GM12864 (cell line): ENCODE data around the gene C3orf20.
A peak's percentile ranks its signal among the peaks of the same experiment; 100 is the strongest.

ENCODE experiments used
- DNase-seq: peaks from one replicate; pipeline ENCODE4 v3.0.0-alpha.2; 2011; ENCODE audit warnings: low read depth
- H3K4me3 ChIP-seq: 2 replicates; pipeline ENCODE4 v1.5.1; 2011; ENCODE audit warnings: mild to moderate bottlenecking, low read depth, low read length, control low read depth
- TF ChIP-seq, protein P1 (sequence below): IDR thresholded peaks from 2 replicates; pipeline ENCODE4 v1.5.1; 2011; ENCODE audit warnings: low read depth, mild to moderate bottlenecking, moderate library complexity, low read length, control low read depth, inconsistent platforms; ENCODE audit errors: missing control alignments

The C3orf20 gene

GRCh38 chr3:14660942-14661341 lies 14.0 kb upstream of the C3orf20 start:
- DNase-seq = no peak
- no peak overlapping the region for H3K4me3 ChIP-seq
- TF ChIP-seq, protein P1, sequence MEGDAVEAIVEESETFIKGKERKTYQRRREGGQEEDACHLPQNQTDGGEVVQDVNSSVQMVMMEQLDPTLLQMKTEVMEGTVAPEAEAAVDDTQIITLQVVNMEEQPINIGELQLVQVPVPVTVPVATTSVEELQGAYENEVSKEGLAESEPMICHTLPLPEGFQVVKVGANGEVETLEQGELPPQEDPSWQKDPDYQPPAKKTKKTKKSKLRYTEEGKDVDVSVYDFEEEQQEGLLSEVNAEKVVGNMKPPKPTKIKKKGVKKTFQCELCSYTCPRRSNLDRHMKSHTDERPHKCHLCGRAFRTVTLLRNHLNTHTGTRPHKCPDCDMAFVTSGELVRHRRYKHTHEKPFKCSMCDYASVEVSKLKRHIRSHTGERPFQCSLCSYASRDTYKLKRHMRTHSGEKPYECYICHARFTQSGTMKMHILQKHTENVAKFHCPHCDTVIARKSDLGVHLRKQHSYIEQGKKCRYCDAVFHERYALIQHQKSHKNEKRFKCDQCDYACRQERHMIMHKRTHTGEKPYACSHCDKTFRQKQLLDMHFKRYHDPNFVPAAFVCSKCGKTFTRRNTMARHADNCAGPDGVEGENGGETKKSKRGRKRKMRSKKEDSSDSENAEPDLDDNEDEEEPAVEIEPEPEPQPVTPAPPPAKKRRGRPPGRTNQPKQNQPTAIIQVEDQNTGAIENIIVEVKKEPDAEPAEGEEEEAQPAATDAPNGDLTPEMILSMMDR = no peak

DNA sequence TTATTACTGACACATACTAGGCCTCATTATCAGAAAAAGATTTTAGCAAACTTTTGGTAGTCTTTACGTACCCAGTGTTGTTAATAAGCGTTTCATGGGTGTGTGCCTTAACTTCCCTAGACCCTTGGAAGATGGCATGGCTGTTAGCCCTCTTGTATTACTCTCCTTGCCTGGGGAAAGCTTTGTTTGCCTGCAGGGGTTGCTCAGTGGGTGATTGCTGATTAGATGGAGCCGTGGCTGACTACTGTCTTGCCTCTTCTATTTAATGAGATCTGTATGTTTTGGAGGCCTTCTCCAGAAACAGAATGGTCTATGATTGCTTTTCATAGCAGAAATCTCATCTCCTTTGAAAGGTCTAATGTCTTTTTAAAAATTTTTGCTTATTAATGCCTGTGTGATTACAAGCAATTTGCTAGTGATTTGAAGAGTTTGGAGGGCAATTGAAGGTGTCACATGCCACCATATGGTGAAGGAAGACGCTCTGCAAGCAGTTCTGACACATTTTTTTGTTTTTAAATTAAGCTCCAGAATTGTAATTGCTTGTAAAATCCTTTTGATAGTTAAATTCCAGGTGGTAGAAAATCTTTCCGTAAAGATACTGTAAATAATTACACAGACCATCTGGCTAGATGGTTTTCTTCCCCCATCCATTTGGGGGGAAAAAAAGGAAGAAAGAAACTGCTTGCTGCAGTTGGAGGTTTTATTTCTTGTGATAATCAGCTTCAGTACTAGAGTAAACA lies 11.4 kb upstream of the C3orf20 start:
- no peak overlapping the region for H3K4me3 ChIP-seq
- DNase-seq = no peak
- TF ChIP-seq, protein P1 = no peak

DNA sequence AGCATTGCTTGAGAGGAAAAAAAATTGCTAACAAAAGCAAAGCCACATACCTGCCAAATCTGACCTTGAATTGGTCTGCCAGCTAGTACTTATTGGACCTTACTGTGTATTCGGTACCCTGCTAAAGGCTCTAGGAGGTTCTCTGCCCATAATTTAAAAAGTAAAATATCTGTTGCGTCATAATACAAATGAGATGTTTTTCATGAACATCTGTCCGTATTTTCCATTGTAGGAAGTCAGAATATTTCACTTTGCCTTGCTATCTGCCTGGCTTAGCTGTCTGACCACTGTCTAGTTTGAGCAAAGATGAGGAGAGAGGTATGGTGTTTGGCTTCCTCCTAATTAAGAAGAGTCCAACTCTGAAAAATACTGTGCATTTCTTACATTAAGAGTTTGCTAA lies 10.8 kb upstream of the C3orf20 start:
- TF ChIP-seq, protein P1 = no peak

DNA sequence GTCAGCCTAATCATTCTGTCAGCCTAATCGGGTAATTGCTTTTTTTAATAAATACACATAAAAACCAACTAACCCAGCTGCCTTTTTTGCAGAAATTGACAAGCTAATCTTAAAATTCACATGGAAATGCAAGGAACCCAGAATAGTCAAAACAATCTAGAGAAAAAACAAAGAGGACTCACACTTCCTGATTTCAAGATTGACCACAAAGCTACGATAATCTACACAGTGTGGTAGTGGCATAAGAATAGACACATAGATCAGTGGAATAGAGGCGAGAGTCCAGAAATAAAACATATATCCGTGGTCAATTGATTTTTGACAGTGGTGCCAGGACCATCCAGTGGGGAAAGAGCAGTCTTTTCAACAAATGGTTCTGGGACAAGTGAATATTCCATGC lies 2.4 kb upstream of the C3orf20 start:
- TF ChIP-seq, protein P1 = no peak
- H3K4me3 ChIP-seq = no peak overlapping the region
- DNase-seq = no peak

More for the DNA sequence above, 10.8 kb upstream of the C3orf20 start:
- H3K4me3 ChIP-seq = no peak overlapping the region
- DNase-seq = no peak

DNA sequence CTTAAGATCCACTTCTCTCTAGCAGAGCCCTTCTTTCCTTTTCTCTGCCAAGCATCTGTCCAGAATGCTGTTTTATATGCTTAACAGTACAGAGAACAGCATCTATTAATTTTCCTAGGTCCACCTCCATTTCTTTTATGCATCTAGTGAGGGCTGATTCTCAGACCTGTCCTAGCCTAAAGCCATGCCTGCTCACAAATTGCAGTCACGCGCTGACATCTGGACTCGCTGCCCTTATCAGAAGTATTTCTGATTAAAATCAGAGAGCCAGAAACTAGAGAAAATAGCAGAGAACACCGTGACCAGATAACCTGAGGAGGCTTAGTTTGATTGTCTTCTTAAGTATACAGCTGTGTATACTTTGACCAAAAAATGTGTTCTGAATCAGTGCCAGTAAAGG lies 1.9 kb downstream of the C3orf20 start:
- TF ChIP-seq, protein P1 = no peak

GRCh38 chr3:14678015-14678503 lies 3.1 kb downstream of the C3orf20 start:
- no peak for DNase-seq
- TF ChIP-seq, protein P1 = peak; percentile 1
- H3K4me3 ChIP-seq = no peak overlapping the region

More for the DNA sequence above, 1.9 kb downstream of the C3orf20 start:
- DNase-seq = no peak
- no peak overlapping the region for H3K4me3 ChIP-seq

- TF ChIP-seq, protein P1 = no peak
- DNase-seq = no peak
Measured at GRCh38 chr3:14680115-14680514, 5.2 kb downstream of the C3orf20 start.

More at GRCh38 chr3:14680115-14680514, 5.2 kb downstream of the C3orf20 start:
- H3K4me3 ChIP-seq = no peak overlapping the region
